Testis (tissue), 2 donors: ENCODE measurements around the gene EOMES.

Source experiments
- CTCF ChIP-seq, 3 experiments: fragments of 450-650 bp in 2 of 3; fragments of 200-600 bp in 1 of 3; sonication (generic) in 1 of 3; IDR thresholded peaks; one replicate each; pipeline ENCODE4 v1.5.1; 2016 to 2019; ENCODE audit warnings: antibody characterized with exemption in 3 of 3, mild to moderate bottlenecking in 2 of 3, moderate library complexity in 1 of 3
- POLR2A ChIP-seq: fragments of 450-650 bp; IDR thresholded peaks from one replicate; pipeline ENCODE4 v1.6.1; 2017; ENCODE audit warnings: antibody characterized with exemption, mild to moderate bottlenecking, moderate library complexity

- TF ChIP-seq POLR2A = no peak
- TF ChIP-seq CTCF (IDR thresholded peaks at IDR 0.05) = no peak
These were observed 7.2 kb downstream of the EOMES start for GRCh38 chr3:27714692-27715453.
